ENCODE measurements around the gene ROR1.
"Not testable (repeated sequence)": the region's sequence is repeated elsewhere in the genome, so short reads cannot be mapped to it uniquely, and the experiment has no call there.

The ROR1 gene

GRCh38 chr1:63759778-63760177 is 14.0 kb upstream of the ROR1 start:
- no peak for DNase-seq

- DNase-seq = no peak
Observed at GRCh38 chr1:63770381-63770780, 3.4 kb upstream of the ROR1 start.

GRCh38 chr1:63772201-63772600 is 1.6 kb upstream of the ROR1 start:
- DNase-seq = no peak

GRCh38 chr1:63772876-63773275 is 941 bp upstream of the ROR1 start:
- no peak for DNase-seq

GRCh38 chr1:63773496-63773814 is 362 bp upstream of the ROR1 start:
- no peak for DNase-seq

- DNase-seq = no peak
Observed at GRCh38 chr1:63774617-63775417, 1.0 kb downstream of the ROR1 start.

GRCh38 chr1:63775418-63776127 is 1.8 kb downstream of the ROR1 start:
- DNase-seq = no peak

- DNase-seq = no peak
Observed at GRCh38 chr1:63777286-63777685, 3.5 kb downstream of the ROR1 start.

- no peak for DNase-seq
Observed at GRCh38 chr1:63777965-63778880, 4.4 kb downstream of the ROR1 start.

- DNase-seq = no peak
Observed at GRCh38 chr1:63779338-63780211, 5.8 kb downstream of the ROR1 start.

GRCh38 chr1:63780565-63780964 is 6.7 kb downstream of the ROR1 start:
- DNase-seq = no peak

- no peak for DNase-seq
Observed at GRCh38 chr1:63782982-63783381, 9.2 kb downstream of the ROR1 start.

- no peak for DNase-seq
Observed at GRCh38 chr1:63784083-63784482, 10.3 kb downstream of the ROR1 start.

- DNase-seq = no peak
Observed at GRCh38 chr1:63784489-63785390, 10.9 kb downstream of the ROR1 start.

GRCh38 chr1:63787270-63787669 is 13.5 kb downstream of the ROR1 start:
- not testable (repeated sequence) for DNase-seq

- DNase-seq = no peak
Observed at GRCh38 chr1:63787875-63788274, 14.1 kb downstream of the ROR1 start.

- no peak for DNase-seq
Observed at GRCh38 chr1:63789856-63790605, 16.2 kb downstream of the ROR1 start.

- no peak for DNase-seq
Observed at GRCh38 chr1:63790989-63791388, 17.2 kb downstream of the ROR1 start.

GRCh38 chr1:63792152-63792551 is 18.3 kb downstream of the ROR1 start:
- DNase-seq = no peak

GRCh38 chr1:63793741-63794240 is 20.0 kb downstream of the ROR1 start:
- no peak for DNase-seq
